GM18868 (cell line): ENCODE measurements around the gene RTTN.
A peak's percentile ranks its signal among the peaks of the same experiment; 100 is the strongest.

ENCODE experiments used
- ATAC-seq: cut with Tn5 transposase; IDR thresholded peaks from one replicate; pipeline ENCODE4 v1.9.1; 2021; ENCODE audit warnings: mild to moderate bottlenecking, moderate library complexity; ENCODE audit not compliant: unreplicated experiment

Gene RTTN

GRCh38 chr18:70200286-70200685, 5.2 kb downstream of the RTTN start:
- ATAC-seq: no peak

GRCh38 chr18:70197844-70198243, 7.6 kb downstream of the RTTN start:
- no peak for ATAC-seq

DNA sequence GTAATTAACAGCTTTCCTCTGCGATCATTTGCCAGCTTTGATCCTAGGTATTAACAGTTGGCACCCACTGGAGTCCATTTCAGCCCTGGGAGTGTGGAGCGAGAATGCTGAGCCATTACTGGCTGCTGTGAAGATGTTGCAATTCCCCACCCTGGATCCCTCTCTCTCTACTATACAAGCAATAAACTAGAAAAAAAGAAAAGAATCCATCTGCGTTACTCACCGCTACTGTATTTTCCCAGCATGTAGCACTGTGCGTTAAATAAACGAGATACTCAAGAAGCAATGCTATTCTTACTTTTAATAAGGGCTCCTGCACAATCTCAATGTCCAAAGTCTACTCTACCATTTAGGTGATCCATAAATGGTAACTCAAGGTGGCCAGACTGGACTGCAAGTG, 8.5 kb downstream of the RTTN start:
- ATAC-seq: no peak

DNA sequence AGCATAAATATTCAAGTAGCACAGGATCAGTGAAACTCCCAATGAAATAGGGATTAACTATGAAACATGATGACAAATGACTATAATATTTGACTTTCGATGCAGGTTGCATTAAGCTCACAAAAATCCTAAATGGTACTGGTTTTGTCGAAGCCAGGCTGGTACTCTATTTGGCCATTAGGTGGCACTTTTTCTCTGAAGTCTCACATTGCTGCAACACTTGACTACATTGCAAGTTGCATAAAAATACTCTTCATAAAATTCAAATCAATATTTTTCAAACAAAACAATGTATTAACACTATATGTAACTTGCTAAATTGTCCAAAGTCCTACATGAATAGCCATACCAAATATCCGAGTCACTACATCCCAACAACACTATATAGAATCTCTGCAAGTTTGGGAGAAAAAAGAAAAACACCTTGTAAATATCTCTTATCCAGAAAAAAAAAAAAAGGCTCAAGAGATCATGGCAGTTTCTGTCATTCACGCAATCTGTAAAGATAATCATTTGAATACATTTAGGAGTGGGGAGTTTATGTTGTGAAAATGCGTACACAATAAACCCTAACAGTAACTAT, 9.5 kb downstream of the RTTN start:
- ATAC-seq: peak; percentile 22

DNA sequence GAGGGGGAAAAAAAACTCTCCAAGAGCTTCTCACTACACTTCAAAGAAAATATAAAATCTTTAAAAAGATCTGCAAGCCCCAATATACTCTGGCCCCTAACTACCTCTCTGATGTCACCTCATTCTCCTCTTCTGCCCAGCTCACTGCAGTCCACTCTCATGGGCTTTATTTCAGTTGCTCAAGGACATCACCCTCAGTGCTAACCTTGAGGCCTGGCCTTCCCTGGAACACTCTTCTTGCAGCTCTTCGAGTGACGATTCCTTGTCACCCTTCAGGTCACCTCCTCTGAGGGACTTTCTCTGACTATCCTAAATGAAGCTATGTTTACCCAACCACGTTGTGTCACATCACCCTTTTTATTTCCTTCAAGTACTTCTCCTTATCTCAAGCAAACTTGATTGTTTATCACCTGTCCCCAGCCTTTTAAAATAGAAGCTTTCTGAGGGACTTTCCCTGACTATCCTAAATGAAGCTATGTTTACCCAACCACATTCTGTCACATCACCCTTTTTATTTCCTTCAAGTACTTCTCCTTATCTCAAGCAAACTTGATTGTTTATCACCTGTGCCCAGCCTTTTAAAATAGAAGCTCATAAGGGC, 10.4 kb downstream of the RTTN start:
- ATAC-seq: peak; percentile 58

GRCh38 chr18:70194227-70194890, 11.1 kb downstream of the RTTN start:
- ATAC-seq: peak; percentile 80

- no peak for ATAC-seq
Measured at GRCh38 chr18:70190529-70190928, 15.0 kb downstream of the RTTN start.

DNA sequence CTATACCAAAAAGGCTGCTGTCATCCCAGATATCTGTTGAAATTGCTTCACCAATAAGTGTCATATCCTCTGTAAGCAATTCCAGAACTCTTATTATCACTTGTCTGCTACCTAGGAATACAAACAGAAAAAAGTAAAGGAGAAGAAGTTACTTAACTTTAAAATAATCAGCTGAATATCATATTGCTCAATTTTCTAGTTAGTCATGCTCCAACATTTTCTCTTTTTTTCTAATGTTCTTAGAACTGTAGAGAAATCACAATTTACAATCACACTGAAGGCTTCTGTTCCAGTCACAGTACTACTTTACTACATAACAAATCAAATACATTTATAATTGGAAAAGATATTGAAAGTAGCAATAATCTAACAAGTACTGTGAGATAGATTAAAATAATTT, 17.4 kb downstream of the RTTN start:
- no peak for ATAC-seq

GRCh38 chr18:70183441-70183840, 22.0 kb downstream of the RTTN start:
- no peak for ATAC-seq

- no peak for ATAC-seq
Measured at GRCh38 chr18:70182548-70182947, 22.9 kb downstream of the RTTN start.

GRCh38 chr18:70181725-70182124, 23.8 kb downstream of the RTTN start:
- no peak for ATAC-seq

- ATAC-seq: no peak
Measured at GRCh38 chr18:70181015-70181414, 24.5 kb downstream of the RTTN start.

GRCh38 chr18:70176537-70176936, 28.9 kb downstream of the RTTN start:
- no peak for ATAC-seq

GRCh38 chr18:70175216-70175615, 30.3 kb downstream of the RTTN start:
- no peak for ATAC-seq

GRCh38 chr18:70172225-70172624, 33.3 kb downstream of the RTTN start:
- ATAC-seq: peak; percentile 43

GRCh38 chr18:70169747-70170146, 35.7 kb downstream of the RTTN start:
- no peak for ATAC-seq

- no peak for ATAC-seq
Measured at GRCh38 chr18:70166668-70167067, 38.8 kb downstream of the RTTN start.

DNA sequence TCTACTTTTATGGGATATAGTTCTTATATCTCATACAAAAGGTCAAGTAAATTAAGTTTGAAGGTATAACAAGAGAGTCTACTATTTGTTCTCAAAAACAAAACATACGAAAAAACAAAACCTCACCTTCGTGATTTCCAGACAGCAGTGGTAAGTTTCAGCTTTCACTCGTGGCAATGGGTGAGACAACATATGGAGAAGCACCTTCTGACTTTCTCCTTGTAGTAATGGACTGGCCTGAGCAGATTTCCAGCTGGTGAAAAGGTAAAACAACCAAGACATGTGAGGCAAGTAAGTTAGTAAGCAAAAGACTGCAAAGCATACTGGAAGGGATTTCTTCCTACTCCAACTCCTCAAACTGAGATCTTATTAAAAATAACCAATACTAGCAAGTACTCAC, 39.6 kb downstream of the RTTN start:
- peak; percentile 76 for ATAC-seq

GRCh38 chr18:70160073-70160678, 45.3 kb downstream of the RTTN start:
- ATAC-seq: no peak

- ATAC-seq: peak; percentile 89
Measured at GRCh38 chr18:70158992-70159717, 46.3 kb downstream of the RTTN start.

DNA sequence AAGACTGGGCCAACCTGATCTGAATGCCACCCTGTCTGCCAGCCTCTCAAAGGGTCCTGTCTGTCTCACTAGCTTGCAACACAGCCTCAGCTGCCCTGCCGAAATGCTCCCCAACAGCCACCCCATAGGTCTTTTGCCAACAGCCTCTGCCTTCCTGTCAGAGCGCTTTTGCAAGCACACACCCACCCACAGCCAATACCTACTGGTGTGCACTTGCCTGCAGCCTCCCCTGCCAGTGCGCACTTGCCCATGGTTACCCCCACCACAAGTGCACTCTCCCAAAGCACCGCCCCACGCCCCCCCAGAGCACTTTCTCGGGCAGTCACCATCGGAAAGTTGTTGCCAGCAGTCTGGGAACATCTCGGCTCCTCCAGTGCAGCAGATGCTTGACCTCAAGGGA, 48.6 kb downstream of the RTTN start:
- ATAC-seq: no peak
